ENCODE data around the gene CHURC1. TPM values are rescaled to one million over a fixed set of nuclear protein-coding genes. Genes with fewer than 3 reads are reported as not detected.

CHURC1 gene
- polyA plus RNA-seq, 5 donors: 45.4 to 64.2 (median 56.8) TPM

GRCh38 chr14:64953310-64953654 lies 39.0 kb downstream of the CHURC1 start:
- DNase-seq: no peak

GRCh38 chr14:64953661-64954060 lies 39.4 kb downstream of the CHURC1 start:
- no peak for DNase-seq

DNA sequence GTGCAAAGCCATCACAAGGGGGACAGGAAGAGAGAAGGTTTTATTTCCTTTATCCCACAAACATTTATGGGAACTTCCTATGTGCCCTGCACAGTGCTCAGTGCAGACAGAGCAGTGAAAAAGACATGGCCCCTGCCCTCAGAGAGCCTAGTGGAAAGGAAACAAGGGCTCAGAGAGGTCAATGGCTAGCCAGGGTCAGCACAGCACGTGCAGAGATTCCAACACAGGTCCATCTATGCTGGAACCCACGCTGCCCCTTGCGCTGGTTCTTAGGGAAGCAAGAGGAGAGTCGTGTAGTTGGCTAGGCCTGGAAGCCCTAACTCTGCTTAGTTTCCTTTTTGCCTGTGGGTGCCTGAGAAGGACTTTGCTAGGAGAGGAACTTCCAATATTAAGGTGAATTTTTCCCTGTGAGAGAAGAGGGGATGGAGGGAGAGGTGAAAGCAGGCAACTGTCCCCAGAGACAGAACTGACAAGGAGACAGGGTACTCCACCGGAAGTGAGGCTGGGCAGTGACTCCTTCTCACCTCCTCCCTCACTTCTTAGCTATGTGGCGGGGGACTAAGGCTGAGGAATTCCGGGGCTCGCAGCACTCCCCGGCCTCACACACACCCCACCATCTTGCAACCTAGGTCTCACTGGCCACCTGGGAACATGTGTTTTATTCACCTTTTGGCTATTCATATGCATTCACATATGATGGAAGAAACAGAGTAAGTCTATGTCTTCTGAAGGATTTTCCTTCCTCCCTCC lies 40.4 kb downstream of the CHURC1 start:
- no peak for DNase-seq

- DNase-seq: no peak
Measured at GRCh38 chr14:64955297-64955696, 41.0 kb downstream of the CHURC1 start.

GRCh38 chr14:64956697-64957406 lies 42.6 kb downstream of the CHURC1 start:
- no peak for DNase-seq

- no peak for DNase-seq
Measured at GRCh38 chr14:64958201-64958600, 43.9 kb downstream of the CHURC1 start.

DNA sequence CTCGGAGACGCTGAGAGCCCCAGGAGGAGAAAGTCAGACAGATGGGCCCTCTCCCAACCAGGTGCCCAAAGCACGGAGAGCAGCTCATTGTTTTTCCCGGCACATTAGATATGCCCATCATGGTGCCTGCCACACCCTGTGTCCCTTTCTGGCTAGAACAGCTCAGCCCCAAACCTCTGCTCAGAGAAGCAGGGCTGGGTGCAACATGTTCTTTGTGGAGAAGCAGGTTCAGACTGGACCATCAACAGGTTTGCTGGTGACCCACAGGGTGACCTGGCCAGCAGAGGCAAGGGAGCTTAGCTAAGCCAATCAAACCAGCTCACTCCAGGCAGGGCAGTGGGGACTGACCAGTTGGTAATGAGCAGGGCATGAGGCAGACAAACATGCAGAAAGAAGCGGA lies 44.5 kb downstream of the CHURC1 start:
- DNase-seq: no peak

DNA sequence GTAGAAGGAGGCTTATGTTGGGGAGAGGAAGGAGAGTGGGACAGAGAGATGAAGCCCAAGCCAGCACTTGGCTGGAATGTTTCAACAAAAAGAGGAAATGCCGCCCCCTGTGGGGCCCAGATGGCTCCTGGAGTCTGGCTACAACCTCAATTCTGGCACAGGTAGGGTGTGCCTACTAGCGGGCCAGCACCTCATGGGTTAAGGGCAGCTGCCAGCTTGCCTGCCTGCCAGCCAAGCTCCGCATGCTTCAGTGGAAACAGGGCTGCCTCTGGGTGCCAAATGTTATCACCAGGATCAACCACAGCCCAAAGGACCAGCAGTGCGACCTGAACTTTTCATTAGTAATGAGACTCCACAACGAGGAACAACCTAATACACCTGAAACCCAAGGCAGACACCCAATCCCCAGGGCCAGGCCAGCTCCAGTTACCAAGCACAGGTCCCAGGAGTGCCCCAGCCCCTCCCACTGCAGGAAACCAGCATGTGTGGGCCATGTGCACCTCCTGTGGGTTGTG lies 46.6 kb downstream of the CHURC1 start:
- no peak for DNase-seq

- DNase-seq: no peak
Measured at GRCh38 chr14:64963611-64964010, 49.4 kb downstream of the CHURC1 start.

DNA sequence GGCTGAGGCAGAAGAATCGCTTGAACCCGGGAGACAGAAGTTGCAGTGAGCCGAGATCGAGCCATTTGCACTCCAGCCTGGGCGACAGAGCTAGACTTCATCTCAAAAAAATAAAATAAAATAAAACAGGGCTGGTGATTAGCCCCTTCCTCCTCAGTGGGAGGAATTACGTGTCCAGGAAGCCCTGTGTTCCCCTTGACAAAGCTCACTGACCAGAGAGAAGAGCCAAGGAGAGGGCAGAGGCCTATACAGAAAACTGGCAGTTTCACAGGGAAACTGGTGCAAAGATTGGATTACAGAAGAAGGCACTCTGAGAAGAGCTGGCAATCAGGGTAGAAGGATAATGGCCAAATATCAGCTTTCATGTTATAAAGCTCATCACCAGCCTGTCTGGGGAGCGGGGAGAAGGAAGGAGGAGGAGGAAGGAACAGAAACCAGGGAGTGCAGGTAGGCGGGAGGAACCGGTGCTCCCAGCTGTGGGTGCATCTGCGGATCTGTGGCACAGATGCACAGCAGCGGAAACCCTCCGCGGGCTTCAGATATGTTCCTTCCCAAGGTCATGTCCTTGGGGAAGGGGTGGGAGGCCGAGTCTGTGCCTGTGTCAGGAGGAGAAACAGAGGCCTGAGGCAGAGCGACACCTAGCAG lies 51.2 kb downstream of the CHURC1 start:
- no peak for DNase-seq

GRCh38 chr14:64966976-64967375 lies 52.7 kb downstream of the CHURC1 start:
- peak; percentile 49 to 62 for DNase-seq

DNA sequence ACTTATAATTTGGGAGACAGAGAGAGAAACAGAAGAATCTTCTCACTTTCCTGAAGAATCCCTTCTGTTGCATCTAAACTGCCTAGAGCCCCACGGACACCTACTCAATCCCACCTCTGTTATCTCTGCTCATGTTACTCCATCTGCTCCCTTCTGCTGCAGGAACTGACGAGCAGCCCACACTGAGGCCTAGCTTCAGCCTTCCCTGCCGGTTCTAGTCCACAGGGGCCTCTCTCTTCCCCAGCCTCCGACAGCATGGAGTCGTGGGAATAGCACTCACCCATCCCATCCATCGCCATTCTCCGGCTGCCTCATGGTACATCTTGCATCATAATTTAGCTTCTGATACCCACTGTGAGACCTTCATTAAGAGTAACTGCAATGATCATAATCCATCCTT lies 53.9 kb downstream of the CHURC1 start:
- no peak for DNase-seq

DNA sequence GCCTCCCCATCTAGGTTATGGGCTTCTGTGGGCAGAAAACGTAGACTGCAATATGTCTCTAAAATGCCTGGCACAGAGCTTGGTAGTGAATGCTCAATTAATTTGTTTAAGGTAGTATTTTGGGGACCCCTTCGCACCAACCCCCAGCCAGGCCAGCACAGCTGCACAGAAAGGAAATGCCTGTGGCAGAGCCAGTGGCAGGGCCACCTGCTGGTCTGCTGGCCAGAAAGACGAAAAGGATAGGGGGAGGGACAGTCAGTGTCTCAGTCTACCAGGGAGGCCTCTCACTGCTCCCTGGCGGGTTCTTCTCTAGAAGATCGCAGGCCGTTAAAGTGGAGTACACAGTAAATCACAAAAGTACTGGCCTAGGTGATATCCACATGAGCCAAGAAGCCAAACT lies 54.4 kb downstream of the CHURC1 start:
- DNase-seq: no peak

- DNase-seq: no peak
Measured at GRCh38 chr14:64970041-64970440, 55.8 kb downstream of the CHURC1 start.

- no peak for DNase-seq
Measured at GRCh38 chr14:64970776-64971477, 56.7 kb downstream of the CHURC1 start.

- DNase-seq: no peak
Measured at GRCh38 chr14:64971491-64971942, 57.3 kb downstream of the CHURC1 start.

GRCh38 chr14:64971943-64972791 lies 57.9 kb downstream of the CHURC1 start, which contains the start of gene RAB15:
RAB15 (minus strand) TSS chr14:64972336; CDS start chr14:64972076, 260 bp downstream.
- peak in 1 of 2 donors; percentile 40 for DNase-seq

DNA sequence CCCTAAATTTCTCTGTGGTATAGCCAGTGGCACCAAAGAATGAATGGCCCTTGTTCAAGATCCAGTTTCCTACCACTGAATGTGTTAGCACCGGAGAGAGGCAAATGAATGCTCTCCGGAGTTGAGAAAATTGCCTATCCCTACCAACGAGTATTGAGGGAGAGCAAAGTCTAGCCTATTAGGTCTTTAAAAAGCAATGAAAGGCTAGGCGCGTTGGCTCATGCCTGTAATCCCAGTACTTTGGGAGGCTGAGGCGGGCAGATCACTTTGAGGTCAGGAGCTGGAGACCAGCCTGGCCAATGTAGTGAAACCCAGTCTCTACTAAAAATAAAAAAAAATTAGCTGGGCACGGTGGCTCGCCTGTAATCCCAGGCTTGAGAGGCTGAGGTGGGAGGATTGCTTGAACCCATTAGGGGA lies 58.8 kb downstream of the CHURC1 start:
- no peak for DNase-seq

DNA sequence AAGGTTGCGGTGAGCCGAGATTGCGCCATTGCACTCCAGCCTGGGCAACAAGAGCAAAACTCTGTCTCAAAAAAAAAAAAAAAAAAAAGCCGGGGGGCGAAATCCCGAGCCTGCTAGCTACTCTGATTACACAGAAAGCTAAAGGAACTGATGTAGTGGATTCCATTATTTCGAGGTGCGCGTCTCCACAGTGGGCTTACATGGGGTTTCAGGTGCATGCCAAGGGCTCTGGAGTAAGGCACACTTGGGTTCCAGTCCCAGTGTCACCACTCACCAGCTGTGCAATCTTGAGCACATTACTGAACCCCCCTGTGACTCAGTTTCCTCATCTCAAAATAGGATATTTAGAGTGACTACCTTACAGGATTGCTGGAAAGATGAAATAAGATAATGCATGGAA lies 59.6 kb downstream of the CHURC1 start:
- no peak for DNase-seq

GRCh38 chr14:64974563-64974962 lies 60.3 kb downstream of the CHURC1 start:
- DNase-seq: no peak

All from right lung (tissue), 5 donors.